CD4-positive, CD25-positive, alpha-beta regulatory T cell (primary cell): ENCODE results near the gene SPAG6. TPM values are rescaled to one million over a fixed set of nuclear protein-coding genes. Genes with fewer than 3 reads are reported as not detected.

Experiments used
- ATAC-seq, 2 donors: fragments of 150-1000 bp; cut with Tn5 transposase; one replicate each; pipeline ENCODE4 v1.10.0; 2021; ENCODE audit warnings: low read depth in 2 of 2, moderate number of reproducible peaks in 2 of 2, moderate library complexity in 1 of 2
- DNase-seq, 3 donors: peaks; one replicate each; pipeline versions ENCODE4 v3.0.0 to v3.0.0-alpha.2; 2012 to 2022; ENCODE audit warnings: mixed read lengths in 1 of 3
- H3K27ac ChIP-seq: one replicate; pipeline ENCODE4 v1.7.0; 2013; ENCODE audit warnings: mild to moderate bottlenecking, low read length; ENCODE audit not compliant: insufficient read depth, poor library complexity, severe bottlenecking
- H3K27me3 ChIP-seq: one replicate; pipeline ENCODE4 v1.7.0; 2013; ENCODE audit warnings: low read length; ENCODE audit not compliant: control insufficient read depth, insufficient read depth
- H3K36me3 ChIP-seq: one replicate; pipeline ENCODE4 v1.7.0; 2013; ENCODE audit warnings: mild to moderate bottlenecking, low read length, moderate library complexity; ENCODE audit not compliant: control insufficient read depth, insufficient read depth
- H3K4me1 ChIP-seq: 2 replicates; pipeline ENCODE4 v1.7.0; 2013; ENCODE audit warnings: mild to moderate bottlenecking, low read length; ENCODE audit not compliant: insufficient read depth, control insufficient read depth, poor library complexity, severe bottlenecking
- H3K4me3 ChIP-seq: one replicate; pipeline ENCODE4 v1.7.0; 2013; ENCODE audit warnings: low read depth, mild to moderate bottlenecking, low read length, moderate library complexity
- H3K9me3 ChIP-seq, 2 experiments: 1 replicate in 1 of 2; 2 replicates in 1 of 2; pipeline ENCODE4 v1.7.0; 2013; ENCODE audit warnings: low read length in 2 of 2, mild to moderate bottlenecking in 1 of 2, moderate library complexity in 1 of 2; ENCODE audit not compliant: control insufficient read depth in 2 of 2
- H3K27ac Mint-ChIP-seq, 3 donors: one replicate each; pipeline ENCODE4 v1.8.0; 2020 to 2022; ENCODE audit warnings: mild to moderate bottlenecking in 3 of 3, mixed read lengths in 3 of 3, moderate library complexity in 2 of 3
- H3K27me3 Mint-ChIP-seq: one replicate; pipeline ENCODE4 v1.8.0; 2022; ENCODE audit warnings: mild to moderate bottlenecking, mixed read lengths
- H3K36me3 Mint-ChIP-seq: one replicate; pipeline ENCODE4 v1.8.0; 2020; ENCODE audit warnings: mixed read lengths
- H3K4me1 Mint-ChIP-seq, 4 donors: one replicate each; pipeline ENCODE4 v1.8.0; 2020 to 2022; ENCODE audit warnings: mixed read lengths in 4 of 4, mild to moderate bottlenecking in 1 of 4
- H3K4me3 Mint-ChIP-seq, 4 donors: one replicate each; pipeline ENCODE4 v1.8.0; 2020 to 2022; ENCODE audit warnings: mild to moderate bottlenecking in 4 of 4, mixed read lengths in 4 of 4, moderate library complexity in 3 of 4
- H3K9me3 Mint-ChIP-seq, 7 donors: one replicate each; pipeline ENCODE4 v1.8.0; 2020 to 2022; ENCODE audit warnings: mixed read lengths in 7 of 7, mild to moderate bottlenecking in 3 of 7, moderate library complexity in 2 of 7
- polyA plus RNA-seq, 4 donors: library from polyadenylated mRNA; unstranded; fragments of 300-500 nt; fragmentation: Illumina TruSeq; gene quantifications; one replicate each; pipeline ENCODE4 v1.2.3, GENCODE V29; 2021
- total RNA-seq: library from RNA; stranded (reverse); gene quantifications from one replicate; pipeline ENCODE4 v1.2.3, GENCODE V29; 2022

SPAG6 gene
- total and polyA plus RNA-seq, 5 donors from 2014 or later = 0.15 to 0.18 TPM; not detected in 3

GRCh38 chr10:22339761-22340328, 5.5 kb upstream of the SPAG6 start:
- peak overlapping the region; percentile 90 to 99 (median 94) for H3K4me3 Mint-ChIP-seq
- DNase-seq = no peak
- peaks cover 3 to 13% of the 10 kb centered on the region in 2 experiments for H3K9me3 ChIP-seq
- peaks cover 69% of the 10 kb centered on the region for H3K27me3 ChIP-seq
- no peak for ATAC-seq
- H3K27ac Mint-ChIP-seq = peak overlapping the region; percentile 84 to 96 (median 90)
- H3K27me3 Mint-ChIP-seq = peaks cover 76% of the 10 kb centered on the region
- peaks cover 48% of the 10 kb centered on the region for H3K4me1 ChIP-seq
- H3K36me3 Mint-ChIP-seq = no peaks in the 10 kb centered on the region
- no peaks in the 10 kb centered on the region for H3K36me3 ChIP-seq
- peak overlapping the region; percentile 84 for H3K4me3 ChIP-seq
- H3K27ac ChIP-seq = peak overlapping the region; percentile 49
- H3K9me3 Mint-ChIP-seq = peaks cover 0 to 13% (median 3%) of the 10 kb centered on the region in 7 donors
- H3K4me1 Mint-ChIP-seq = peaks cover 11 to 41% (median 38%) of the 10 kb centered on the region in 4 donors

DNA sequence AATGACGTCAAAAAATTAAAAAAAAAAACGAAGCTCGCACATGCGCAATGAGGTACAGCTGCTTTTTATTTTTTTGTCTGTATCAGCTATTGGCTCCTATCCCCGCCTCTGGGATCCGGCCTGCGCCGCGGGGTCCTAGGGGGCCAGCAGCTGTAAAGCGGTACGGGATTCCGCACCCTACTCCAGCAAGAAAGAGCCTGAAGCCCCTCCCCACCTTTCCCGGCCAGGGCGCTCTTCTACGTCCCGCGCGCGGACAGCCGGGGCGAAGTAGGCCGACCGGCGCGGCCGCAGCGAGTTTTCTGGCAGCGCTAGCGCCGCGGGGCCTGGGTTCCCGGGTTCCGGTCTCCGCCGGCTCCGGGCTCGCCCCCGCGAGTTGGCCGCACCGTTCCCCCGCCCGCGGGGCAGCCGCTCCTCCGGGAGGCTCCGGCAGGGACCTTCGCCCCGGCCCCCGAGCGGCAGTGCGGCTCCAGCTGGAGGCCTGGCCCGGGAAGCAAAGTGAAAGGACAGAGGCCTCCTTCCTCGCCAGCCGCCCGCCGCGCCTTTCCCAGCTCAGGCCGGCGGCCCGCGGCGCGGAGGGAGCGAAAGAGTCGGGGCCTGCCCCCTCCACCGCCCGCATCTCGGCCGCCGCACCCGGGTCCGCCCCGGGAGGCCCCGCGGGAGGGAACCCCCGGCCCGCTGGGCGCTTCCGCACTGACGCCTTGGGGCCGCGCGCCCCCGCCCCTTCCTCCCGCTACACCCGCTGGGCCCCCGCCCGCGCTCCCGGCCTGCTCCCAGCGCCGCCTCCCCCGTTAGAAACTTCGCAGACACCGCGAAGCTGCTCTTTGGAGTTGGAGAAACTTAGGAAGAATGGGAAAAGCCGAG, 4.7 kb upstream of the SPAG6 start:
- Mint-ChIP-seq H3K9me3 (peaks cover 0 to 12% (median 2%) of the 10 kb centered on the region in 7 donors), H3K36me3 (no peaks in the 10 kb centered on the region), H3K27me3 (peaks cover 74% of the 10 kb centered on the region), H3K27ac (peak overlapping the region; percentile 84 to 96 (median 90)), H3K4me3 (peak overlapping the region; percentile 90 to 99 (median 94)), H3K4me1 (peaks cover 11 to 41% (median 33%) of the 10 kb centered on the region in 4 donors)
- ATAC-seq (peak; percentile 45 to 59), DNase-seq (peak in 2 of 3 donors; percentile 75 to 89)
- H3K27me3 ChIP-seq = peaks cover 71% of the 10 kb centered on the region
- peak overlapping the region; percentile 84 for H3K4me3 ChIP-seq
- peaks cover 8 to 14% of the 10 kb centered on the region in 2 experiments for H3K9me3 ChIP-seq
- H3K36me3 ChIP-seq = no peaks in the 10 kb centered on the region
- peaks cover 48% of the 10 kb centered on the region for H3K4me1 ChIP-seq
- H3K27ac ChIP-seq = peak overlapping the region; percentile 49

GRCh38 chr10:22341190-22341925, 3.9 kb upstream of the SPAG6 start:
- Histone ChIP-seq H3K4me1 (peaks cover 41% of the 10 kb centered on the region), H3K4me3 (peak overlapping the region; percentile 8), H3K36me3 (no peaks in the 10 kb centered on the region), H3K9me3 (peaks cover 13 to 14% of the 10 kb centered on the region in 2 experiments), H3K27ac (no peak overlapping the region), H3K27me3 (peaks cover 76% of the 10 kb centered on the region)
- Mint-ChIP-seq H3K4me3 (peak overlapping the region; percentile 73 to 92 (median 82)), H3K27ac (peak overlapping the region in 2 of 3 donors; percentile 58 to 65), H3K27me3 (peaks cover 81% of the 10 kb centered on the region), H3K4me1 (peaks cover 11 to 43% (median 35%) of the 10 kb centered on the region in 4 donors), H3K36me3 (no peaks in the 10 kb centered on the region), H3K9me3 (peaks cover 0 to 16% (median 3%) of the 10 kb centered on the region in 7 donors)
- ATAC-seq (no peak), DNase-seq (no peak)

- no peak for DNase-seq
- Histone ChIP-seq H3K36me3 (no peaks in the 10 kb centered on the region), H3K9me3 (peaks cover 13 to 14% of the 10 kb centered on the region in 2 experiments), H3K27ac (no peak overlapping the region), H3K27me3 (peaks cover 78% of the 10 kb centered on the region), H3K4me1 (peaks cover 36% of the 10 kb centered on the region), H3K4me3 (no peak overlapping the region)
- Mint-ChIP-seq H3K9me3 (peaks cover 0 to 17% (median 4%) of the 10 kb centered on the region in 7 donors), H3K4me1 (peaks cover 11 to 44% (median 33%) of the 10 kb centered on the region in 4 donors), H3K36me3 (no peaks in the 10 kb centered on the region), H3K27ac (peak overlapping the region in 1 of 3 donors; percentile 58), H3K27me3 (peaks cover 83% of the 10 kb centered on the region), H3K4me3 (peak overlapping the region; percentile 71 to 92 (median 80))
- ATAC-seq = no peak
Measured at GRCh38 chr10:22341926-22342196, 3.4 kb upstream of the SPAG6 start.

DNA sequence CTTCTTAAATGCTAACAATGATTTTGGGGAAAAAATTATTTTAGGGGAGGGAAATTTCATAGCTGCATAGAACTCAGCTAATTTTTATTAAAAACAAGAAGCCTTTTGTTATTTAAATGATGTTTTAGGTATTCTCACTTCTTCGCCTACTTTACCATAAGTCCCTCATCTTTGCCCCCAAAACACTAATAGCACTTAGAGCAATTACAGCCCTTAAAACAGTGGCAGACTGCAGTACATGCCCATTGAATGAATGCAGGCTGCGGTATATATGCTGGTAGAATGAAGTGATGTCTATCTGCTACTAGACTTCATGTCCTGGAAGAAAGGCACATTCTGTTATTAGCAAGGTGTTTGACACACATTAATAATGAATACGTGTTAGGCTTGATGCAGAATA, 2.9 kb upstream of the SPAG6 start:
- no peaks in the 10 kb centered on the region for H3K36me3 Mint-ChIP-seq
- DNase-seq (no peak), ATAC-seq (no peak)
- peaks cover 83% of the 10 kb centered on the region for H3K27me3 Mint-ChIP-seq
- H3K36me3 ChIP-seq = no peaks in the 10 kb centered on the region
- peak overlapping the region in 3 of 4 donors; percentile 53 to 92 (median 87) for H3K4me3 Mint-ChIP-seq
- peaks cover 10 to 39% (median 28%) of the 10 kb centered on the region in 4 donors for H3K4me1 Mint-ChIP-seq
- H3K27ac ChIP-seq = no peak overlapping the region
- no peak overlapping the region for H3K27ac Mint-ChIP-seq
- H3K27me3 ChIP-seq = peaks cover 76% of the 10 kb centered on the region
- peaks cover 32% of the 10 kb centered on the region for H3K4me1 ChIP-seq
- peaks cover 0 to 17% (median 4%) of the 10 kb centered on the region in 7 donors for H3K9me3 Mint-ChIP-seq
- peaks cover 9 to 13% of the 10 kb centered on the region in 2 experiments for H3K9me3 ChIP-seq
- no peak overlapping the region for H3K4me3 ChIP-seq

GRCh38 chr10:22343731-22344130, 1.6 kb upstream of the SPAG6 start:
- H3K4me1 Mint-ChIP-seq = peaks cover 10 to 31% (median 19%) of the 10 kb centered on the region in 4 donors
- ATAC-seq (no peak), DNase-seq (no peak)
- H3K27ac ChIP-seq = no peak overlapping the region
- peaks cover 83% of the 10 kb centered on the region for H3K27me3 Mint-ChIP-seq
- H3K4me3 ChIP-seq = no peak overlapping the region
- H3K4me1 ChIP-seq = peaks cover 28% of the 10 kb centered on the region
- peak overlapping the region in 1 of 4 donors; percentile 22 for H3K4me3 Mint-ChIP-seq
- H3K36me3 ChIP-seq = no peaks in the 10 kb centered on the region
- peaks cover 4 to 13% of the 10 kb centered on the region in 2 experiments for H3K9me3 ChIP-seq
- peaks cover 66% of the 10 kb centered on the region for H3K27me3 ChIP-seq
- no peak overlapping the region for H3K27ac Mint-ChIP-seq
- peaks cover 0 to 14% (median 4%) of the 10 kb centered on the region in 7 donors for H3K9me3 Mint-ChIP-seq
- H3K36me3 Mint-ChIP-seq = no peaks in the 10 kb centered on the region

DNA sequence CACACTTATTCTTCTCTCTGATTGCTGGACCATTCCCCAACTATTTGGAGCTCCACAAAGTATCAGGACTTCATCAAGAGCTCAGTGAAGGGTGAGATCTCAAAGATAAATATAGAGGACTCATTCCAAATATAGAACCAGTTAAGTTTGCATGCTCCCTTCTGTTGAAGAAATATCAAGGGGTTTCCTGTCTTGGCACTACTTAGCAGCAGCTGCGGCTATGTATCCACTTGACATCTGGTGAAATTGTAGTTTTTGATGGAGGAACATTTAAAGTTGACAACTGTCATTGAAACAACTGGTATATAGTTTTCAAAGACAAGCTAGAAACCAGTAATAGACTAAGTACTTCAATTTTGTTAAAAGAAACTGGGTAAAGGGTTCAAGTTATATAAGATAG, 1.0 kb upstream of the SPAG6 start:
- H3K27me3 ChIP-seq = peaks cover 61% of the 10 kb centered on the region
- peak overlapping the region in 2 of 3 donors; percentile 73 to 84 for H3K27ac Mint-ChIP-seq

More for the DNA sequence above, 1.0 kb upstream of the SPAG6 start:
- DNase-seq (no peak), ATAC-seq (no peak)
- Histone ChIP-seq H3K9me3 (peaks cover 4 to 13% of the 10 kb centered on the region in 2 experiments), H3K4me1 (peaks cover 28% of the 10 kb centered on the region), H3K27ac (no peak overlapping the region), H3K36me3 (no peaks in the 10 kb centered on the region), H3K4me3 (no peak overlapping the region)
- peaks cover 10 to 31% (median 18%) of the 10 kb centered on the region in 4 donors for H3K4me1 Mint-ChIP-seq
- no peaks in the 10 kb centered on the region for H3K36me3 Mint-ChIP-seq
- H3K9me3 Mint-ChIP-seq = peaks cover 0 to 14% (median 4%) of the 10 kb centered on the region in 7 donors
- H3K27me3 Mint-ChIP-seq = peaks cover 82% of the 10 kb centered on the region
- peak overlapping the region in 3 of 4 donors; percentile 22 to 55 (median 38) for H3K4me3 Mint-ChIP-seq
